Kidney (tissue), 14 donors: ENCODE measurements around the gene DDX10. TPM values are rescaled to one million over a fixed set of nuclear protein-coding genes. Genes with fewer than 3 reads are reported as not detected.
A peak's percentile ranks its signal among the peaks of the same experiment; 100 is the strongest.

ENCODE experiments used
- DNase-seq, 5 donors: peaks; one replicate each; pipeline ENCODE4 v3.0.0-alpha.2; 2013 to 2020
- FAIRE-seq: peaks from 2 replicates; lab custom pipeline; 2012; peaks lifted over from hg19 to GRCh38; lab: Jason Lieb, UNC
- H3K27ac ChIP-seq, 2 donors: one replicate each; pipeline ENCODE4 v1.7.0; 2013; ENCODE audit warnings: low read depth in 2 of 2, low read length in 2 of 2, inconsistent platforms in 1 of 2
- H3K27me3 ChIP-seq: one replicate; pipeline ENCODE4 v1.7.1; 2013; ENCODE audit warnings: low read length, inconsistent platforms; ENCODE audit not compliant: control insufficient read depth, insufficient read depth
- H3K36me3 ChIP-seq, 3 donors: one replicate each; pipeline versions ENCODE4 v1.7.0 to v1.7.1; 2013; ENCODE audit warnings: low read length in 3 of 3, control low read depth in 1 of 3, inconsistent platforms in 1 of 3; ENCODE audit not compliant: insufficient read depth in 3 of 3, control insufficient read depth in 2 of 3
- H3K4me1 ChIP-seq, 3 donors: one replicate each; pipeline versions ENCODE4 v1.7.0 to v1.7.1; 2013; ENCODE audit warnings: low read length in 3 of 3, inconsistent platforms in 1 of 3, low read depth in 1 of 3; ENCODE audit not compliant: control insufficient read depth in 2 of 3, insufficient read depth in 2 of 3
- H3K4me3 ChIP-seq, 3 donors: one replicate each; pipeline versions ENCODE4 v1.7.0 to v1.8.1; 2013; ENCODE audit warnings: low read length in 3 of 3, control low read depth in 1 of 3, inconsistent platforms in 1 of 3
- H3K9ac ChIP-seq, 3 donors: one replicate each; pipeline versions ENCODE4 v1.7.0 to v1.7.1; 2013; ENCODE audit warnings: low read length in 3 of 3, control low read depth in 1 of 3, inconsistent platforms in 1 of 3
- H3K9me3 ChIP-seq, 3 donors: one replicate each; pipeline versions ENCODE4 v1.7.0 to v1.7.1; 2013; ENCODE audit warnings: low read length in 3 of 3, control low read depth in 1 of 3, inconsistent platforms in 1 of 3; ENCODE audit not compliant: control insufficient read depth in 2 of 3, insufficient read depth in 1 of 3
- CTCF ChIP-seq: IDR thresholded peaks from 3 replicates; pipeline ENCODE4 v1.5.1; 2012; ENCODE audit warnings: mild to moderate bottlenecking, moderate library complexity, borderline replicate concordance; ENCODE audit not compliant: insufficient read depth; ENCODE audit errors: extremely low read depth
- intact Hi-C: fragments of 100-400 bp; cut with DNase I; formaldehyde crosslinking; loops from one replicate; pipeline ENCODE4 v1.11.1; 2022
- polyA plus RNA-seq: library from polyadenylated mRNA; stranded (reverse); fragments of 350-450 nt; fragmentation: Illumina TruSeq; extraction: RNeasy Lipid Tissue Mini Kit (QIAGEN cat#74804); gene quantifications from one replicate; pipeline ENCODE4 v1.2.3, GENCODE V29; 2014; ENCODE audit warnings: low read depth, low replicate concordance; ENCODE audit not compliant: insufficient read depth
- total RNA-seq: library from RNA; stranded (reverse); fragmentation: NEBNext Ultra II Directional; extraction: Animal tissue kit (Norgen Biotek cat#: 25700); gene quantifications from one replicate; pipeline ENCODE4 v1.2.1, GENCODE V29; 2021
- donor health status: control.
- donor health status: control.
- donor health status: control.
- donor health status: control.
- donor health status: control.
- donor health status: DM: yes; HTN: yes; CAD: no.
- donor health status: Normal renal cell carcinoma (clear cell type).

DDX10 gene
- total and polyA plus RNA-seq, 2 donors from 2014 or later: 24.8 to 79.2 TPM

- peak; percentile 95 for TF ChIP-seq CTCF
- Histone ChIP-seq H3K4me3 (no peak overlapping the region), H3K27ac (no peak overlapping the region), H3K9ac (no peak overlapping the region), H3K4me1 (no peaks in the 10 kb centered on the region), H3K9me3 (no peaks in the 10 kb centered on the region), H3K36me3 (peaks cover 2 to 14% (median 4%) of the 10 kb centered on the region in 3 donors), H3K27me3 (no peaks in the 10 kb centered on the region)
- DNase-seq (peak in 4 of 5 donors; percentile 60 to 89 (median 74)), FAIRE-seq (peak; percentile 82)
- intact Hi-C loops: no loop called here
These were observed 33.1 kb downstream of the DDX10 start for GRCh38 chr11:108697872-108698473.

- H3K36me3 ChIP-seq: peaks cover 0 to 5% (median 0%) of the 10 kb centered on the region in 3 donors
- DNase-seq (no peak), FAIRE-seq (no peak)
- no peak overlapping the region for H3K4me3 ChIP-seq
- H3K27me3 ChIP-seq: no peaks in the 10 kb centered on the region
- no peaks in the 10 kb centered on the region for H3K9me3 ChIP-seq
- TF ChIP-seq CTCF: no peak
- H3K27ac ChIP-seq: no peak overlapping the region
- H3K4me1 ChIP-seq: no peaks in the 10 kb centered on the region
- no peak overlapping the region for H3K9ac ChIP-seq
- intact Hi-C loops: no loop called here
These were observed 34.2 kb downstream of the DDX10 start for GRCh38 chr11:108698844-108699642.

GRCh38 chr11:108703916-108704315, 39.0 kb downstream of the DDX10 start:
- DNase-seq (no peak), FAIRE-seq (no peak)
- Histone ChIP-seq H3K27ac (no peak overlapping the region), H3K9ac (no peak overlapping the region), H3K27me3 (no peaks in the 10 kb centered on the region), H3K36me3 (peaks cover 5 to 20% (median 15%) of the 10 kb centered on the region in 3 donors), H3K4me1 (no peaks in the 10 kb centered on the region), H3K4me3 (no peak overlapping the region), H3K9me3 (peaks cover 0 to 12% (median under 1%) of the 10 kb centered on the region in 3 donors)
- intact Hi-C loops: no loop called here
- TF ChIP-seq CTCF: no peak
